Activated CD4-positive, alpha-beta T cell treated with anti-CD3 and anti-CD28 coated beads, Interleukin-2, amount 50 U/mL, for 1 hour (primary cell): Measurements from ENCODE around the gene HSF2BP.
"Not testable (repeated sequence)": the region's sequence is repeated elsewhere in the genome, so short reads cannot be mapped to it uniquely, and the experiment has no call there.

Source experiments
- DNase-seq: peaks from one replicate; pipeline ENCODE4 v3.0.0-alpha.2; 2020

Gene HSF2BP

GRCh38 chr21:43659136-43660000 is at the start of gene HSF2BP, which contains the start of gene RRP1B:
TSS of gene HSF2BP (minus strand) at chr21:43659488. CDS start at chr21:43658096, 1,392 bp downstream.
TSS of gene RRP1B (plus strand) at chr21:43659560. CDS start at chr21:43659665, 105 bp downstream.
- peak; percentile 78 for DNase-seq

- DNase-seq: no peak
Observed at GRCh38 chr21:43708745-43709381, 49.6 kb upstream of the HSF2BP start.

DNA sequence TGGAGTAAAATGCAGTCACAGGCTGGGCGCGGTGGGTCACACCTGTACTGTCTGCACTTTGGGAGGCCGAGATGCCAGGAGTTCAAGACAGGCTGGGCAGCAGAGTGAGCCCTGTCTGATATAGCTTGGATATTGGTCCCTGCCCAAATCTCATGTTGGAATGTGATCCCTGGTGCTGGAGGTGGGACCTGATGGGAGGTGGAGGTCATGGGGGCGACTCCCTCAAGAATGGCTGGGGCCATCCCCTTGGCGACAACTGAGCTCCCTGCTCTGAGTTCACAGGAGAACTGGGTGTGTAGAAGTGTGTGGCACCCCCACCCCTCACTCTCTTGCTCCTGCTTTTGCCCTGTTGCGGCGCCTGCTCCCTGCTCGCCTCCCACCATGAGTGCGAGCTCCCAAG is 48.2 kb upstream of the HSF2BP start:
- DNase-seq: no peak

DNA sequence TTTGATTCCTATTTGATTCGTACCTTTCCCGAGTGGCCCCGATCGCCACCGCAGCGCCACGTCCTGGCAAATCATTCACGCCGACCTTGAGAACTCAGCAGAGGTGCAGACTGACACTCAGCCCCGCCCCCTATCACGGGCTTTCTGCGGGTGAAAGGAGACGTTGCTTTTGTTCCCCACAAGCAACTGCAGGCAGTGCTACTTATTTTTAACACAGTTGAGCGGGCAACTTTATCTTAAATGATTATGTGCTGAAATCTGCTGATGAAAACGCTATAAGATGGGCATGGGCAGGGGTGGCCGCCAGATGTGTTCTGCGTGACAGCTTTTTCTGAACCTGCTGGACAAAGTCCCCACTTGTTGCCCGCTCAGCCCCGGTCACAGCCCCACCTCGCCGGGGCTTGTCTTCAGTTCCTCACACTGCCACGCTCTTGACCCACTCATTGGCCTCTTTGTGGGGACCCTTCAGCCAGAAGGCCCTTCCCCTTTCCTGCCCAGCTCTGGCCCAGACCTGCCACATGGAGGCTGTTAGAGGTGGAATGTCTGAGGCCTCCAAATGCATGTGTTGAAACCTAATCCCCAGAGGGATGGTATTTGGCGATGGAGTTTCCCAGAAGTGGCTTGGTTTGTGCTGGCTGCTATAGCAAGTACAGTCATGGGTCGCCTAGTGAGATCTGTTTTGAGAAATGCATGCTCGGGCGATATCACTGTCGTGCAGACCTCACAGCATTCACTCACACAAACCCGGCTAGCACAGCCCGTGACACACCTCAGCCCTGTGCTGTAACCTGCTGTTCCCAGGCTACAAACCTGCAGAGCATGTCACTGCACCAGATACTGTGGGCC is 44.0 kb upstream of the HSF2BP start:
- peak; percentile 25 for DNase-seq

DNA sequence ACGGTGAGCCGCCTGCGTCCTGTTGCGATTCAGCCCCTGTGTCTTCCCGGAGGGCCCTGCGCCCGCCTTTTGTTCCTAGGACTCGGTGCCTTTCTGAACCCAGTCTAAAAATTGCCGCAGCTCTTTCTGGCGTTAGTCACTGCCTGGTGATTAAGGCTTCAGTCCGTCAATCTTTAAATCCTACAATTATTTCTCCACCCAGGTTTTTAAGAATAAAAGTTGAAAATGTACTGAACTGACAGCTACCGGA is 43.4 kb upstream of the HSF2BP start:
- DNase-seq: no peak

DNA sequence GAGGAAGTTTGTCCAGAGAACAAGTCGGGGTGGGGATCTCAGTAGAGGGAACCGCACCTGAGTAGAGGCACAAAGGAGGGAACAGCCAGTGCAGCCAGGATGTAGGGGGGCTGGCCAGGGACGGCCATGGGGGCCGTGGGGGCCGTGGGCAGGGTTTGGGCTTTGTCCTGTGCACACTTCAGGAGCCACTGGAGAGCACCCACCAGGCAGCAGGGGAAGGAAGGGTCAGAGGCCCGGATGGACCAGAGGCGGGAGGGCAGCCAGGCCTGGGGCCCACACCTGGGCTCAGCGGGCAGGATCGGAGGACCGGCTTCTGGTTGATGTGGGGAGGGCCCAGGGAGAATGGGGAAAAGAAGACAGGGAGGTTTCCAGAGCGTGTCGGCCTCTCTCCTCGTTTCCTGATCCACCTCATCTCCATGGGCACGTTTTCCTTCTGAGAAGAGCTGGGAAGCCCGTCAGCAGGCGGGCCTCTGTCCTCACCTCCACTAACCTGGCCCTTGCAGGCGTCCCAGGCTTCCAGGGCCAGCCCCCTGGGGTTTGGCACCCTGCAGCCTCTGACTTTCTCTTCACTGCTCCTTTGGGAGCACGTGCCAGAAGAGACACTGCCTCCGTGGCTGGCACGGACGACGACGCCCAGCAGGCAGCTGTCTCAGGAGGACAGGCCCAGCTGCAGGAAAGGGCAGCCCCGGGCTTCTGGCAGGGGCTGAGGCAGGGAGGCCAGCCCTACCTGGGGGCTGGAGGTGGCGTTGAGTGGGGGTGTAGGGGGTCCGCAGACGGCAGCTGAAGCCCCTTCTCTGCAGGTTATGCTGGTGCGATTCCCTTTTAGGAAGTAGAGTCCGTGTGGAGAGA is 42.9 kb upstream of the HSF2BP start:
- DNase-seq: no peak

DNA sequence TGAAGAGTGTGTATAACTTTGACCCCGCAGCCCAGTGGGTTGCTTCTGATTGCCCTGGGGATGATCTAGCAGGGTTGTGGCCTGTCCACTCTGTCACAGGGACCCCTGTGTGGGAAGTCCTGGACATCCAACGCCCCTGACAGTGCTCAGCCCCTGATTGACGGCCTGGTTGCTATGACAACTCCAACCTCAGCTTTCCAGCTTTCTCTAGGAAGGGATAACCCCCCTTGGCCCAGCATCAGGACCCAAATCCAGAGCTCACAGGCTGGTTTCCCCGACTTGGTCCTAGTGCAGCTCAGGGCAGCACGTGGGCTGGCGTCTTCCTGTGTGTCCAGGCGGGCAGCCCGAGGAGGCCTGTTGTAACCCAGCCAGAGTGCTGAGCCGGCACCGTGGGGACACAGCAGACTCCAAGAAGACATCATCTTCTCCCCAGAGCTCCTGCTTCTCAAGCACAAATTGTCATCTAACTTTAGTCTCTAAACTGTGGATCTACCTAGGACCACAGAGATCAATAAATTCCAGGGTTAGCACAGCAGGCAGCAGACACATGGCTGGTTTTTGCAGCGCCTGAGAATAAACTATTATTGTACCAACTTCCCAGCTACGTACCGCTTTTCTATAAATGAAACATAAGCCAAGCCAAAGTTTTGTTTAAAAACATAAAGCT is 40.8 kb upstream of the HSF2BP start:
- no peak for DNase-seq

DNA sequence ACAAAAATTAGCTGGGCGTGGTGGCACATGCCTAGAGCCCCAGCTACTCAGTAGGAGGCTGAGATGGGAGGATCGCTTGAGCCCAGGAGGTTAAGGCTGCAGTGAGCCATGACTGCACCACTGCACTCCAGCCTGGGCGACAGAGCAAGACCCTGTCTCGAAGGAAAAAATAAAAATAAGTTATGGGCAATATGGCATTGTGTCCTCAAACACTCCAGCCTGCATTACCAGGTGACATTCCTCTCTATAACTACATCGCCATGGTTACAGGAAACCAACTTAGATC is 40.1 kb upstream of the HSF2BP start:
- not testable (repeated sequence) for DNase-seq

DNA sequence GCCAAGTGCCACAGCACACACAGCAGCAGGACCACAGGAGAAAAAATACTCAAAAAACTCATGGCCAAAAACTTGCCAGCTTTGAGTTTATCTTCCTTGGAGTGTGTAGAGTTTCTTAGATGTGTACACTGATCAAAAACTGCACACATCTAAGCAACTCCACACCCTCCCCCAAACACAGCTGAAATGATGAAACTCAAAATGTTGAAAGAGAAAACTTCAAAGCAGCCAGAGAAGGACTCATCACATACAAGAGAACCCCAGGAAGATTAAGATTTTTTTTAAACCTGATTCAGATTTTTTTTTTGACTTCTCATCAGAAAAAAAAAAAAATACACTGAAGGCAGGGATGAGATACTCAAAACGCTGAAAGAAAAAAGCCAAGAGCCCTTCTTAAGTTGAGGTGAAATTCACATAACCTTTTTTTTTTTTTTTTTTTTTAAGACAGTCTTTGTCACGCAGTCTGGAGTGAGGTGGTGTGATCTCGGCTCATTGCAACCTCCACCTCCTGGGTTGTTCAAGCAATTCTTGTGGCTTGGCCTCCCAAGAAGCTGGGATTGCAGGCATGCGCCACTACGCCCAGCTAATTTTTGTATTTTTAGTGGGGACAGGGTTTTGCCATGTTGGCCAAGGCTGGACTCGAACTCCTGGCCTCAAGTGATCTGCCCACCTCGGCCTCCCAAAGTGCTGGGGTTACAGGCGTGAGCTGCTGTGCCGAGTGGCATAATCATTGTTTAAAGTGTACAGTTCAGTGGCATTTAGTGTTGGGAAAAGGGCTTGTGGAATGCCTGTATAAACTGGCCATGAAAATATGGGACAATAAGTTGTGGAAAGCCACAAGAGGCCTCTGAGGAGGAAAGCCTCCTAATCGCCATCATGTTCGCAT is 38.7 kb upstream of the HSF2BP start:
- no peak for DNase-seq

DNA sequence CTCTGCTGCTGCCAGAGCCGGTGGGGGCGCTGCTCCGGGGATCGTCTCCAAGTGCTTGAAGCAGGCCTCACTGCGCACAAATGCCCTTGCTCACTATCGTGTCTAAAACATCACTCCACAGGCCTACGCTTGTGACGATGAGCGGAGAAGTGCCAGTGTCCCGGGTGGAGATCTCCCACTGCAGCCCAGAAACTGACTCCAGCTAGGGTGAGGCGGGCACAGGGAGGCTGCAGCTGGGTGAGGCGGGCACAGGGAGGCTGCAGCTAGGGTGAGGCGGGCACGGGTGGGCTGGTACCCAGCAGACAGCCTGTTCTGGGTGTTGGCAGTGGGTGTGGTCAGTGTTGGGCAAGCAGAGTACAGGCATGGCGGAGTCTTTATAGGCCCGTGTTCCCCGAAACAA is 36.9 kb upstream of the HSF2BP start:
- no peak for DNase-seq

GRCh38 chr21:43694437-43695079 is 35.3 kb upstream of the HSF2BP start:
- no peak for DNase-seq

GRCh38 chr21:43693981-43694380 is 34.7 kb upstream of the HSF2BP start:
- no peak for DNase-seq

GRCh38 chr21:43692949-43693348 is 33.7 kb upstream of the HSF2BP start:
- DNase-seq: no peak

DNA sequence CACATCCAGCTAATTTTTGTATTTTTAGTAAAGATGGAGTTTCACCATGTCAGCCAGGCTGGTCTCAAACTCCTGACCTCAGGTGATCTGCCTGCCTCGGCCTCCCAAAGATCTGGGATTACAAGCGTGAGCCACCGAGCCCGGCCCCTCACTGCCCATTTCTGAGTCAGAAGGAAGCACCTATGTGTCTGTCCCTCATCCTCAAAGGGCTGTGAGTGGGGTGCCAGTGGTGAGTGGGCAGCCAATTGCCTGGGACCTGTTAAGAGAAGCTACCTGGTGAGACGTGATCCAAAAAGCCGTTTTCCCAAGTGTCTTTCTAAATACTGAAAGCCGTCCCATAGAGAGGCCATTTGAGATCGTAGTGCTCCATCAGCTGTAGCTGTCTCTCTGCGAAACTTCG is 32.5 kb upstream of the HSF2BP start:
- no peak for DNase-seq

DNA sequence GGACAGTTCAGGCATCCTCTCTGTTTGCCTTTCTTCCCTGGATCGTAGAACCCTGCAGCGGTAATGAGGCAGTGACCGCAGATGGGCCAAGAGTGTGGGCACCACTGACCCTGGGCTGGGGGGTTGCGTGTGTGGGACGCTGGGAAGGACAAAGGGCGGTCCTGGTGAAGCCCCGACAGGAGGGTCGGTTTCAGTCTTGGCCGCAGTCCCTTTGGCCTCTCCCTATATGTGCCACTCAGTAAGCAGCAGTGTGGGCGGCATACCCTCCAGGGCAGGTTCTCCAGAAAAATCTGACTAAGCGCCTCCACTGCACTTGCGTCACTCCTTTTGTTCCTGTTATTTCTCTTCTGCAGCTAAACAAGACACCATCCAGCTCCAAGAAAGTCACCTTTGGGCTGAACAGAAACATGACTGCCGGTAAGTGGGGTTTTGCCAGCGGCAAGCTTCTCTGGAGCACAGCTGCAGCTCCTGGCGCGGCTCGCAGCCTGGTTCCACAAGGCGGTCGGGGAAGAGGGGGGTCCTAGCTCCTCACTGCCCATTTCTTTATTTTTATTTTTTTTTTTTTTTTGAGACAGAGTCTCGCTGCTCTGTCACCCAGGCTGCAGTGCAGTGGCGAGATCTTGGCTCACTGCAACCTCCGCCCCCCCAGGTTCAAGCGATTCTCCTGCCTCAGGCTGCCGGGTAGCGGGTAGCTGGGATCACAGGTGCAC is 32.0 kb upstream of the HSF2BP start:
- DNase-seq: no peak

- no peak for DNase-seq
Observed at GRCh38 chr21:43690346-43690745, 31.1 kb upstream of the HSF2BP start.

DNA sequence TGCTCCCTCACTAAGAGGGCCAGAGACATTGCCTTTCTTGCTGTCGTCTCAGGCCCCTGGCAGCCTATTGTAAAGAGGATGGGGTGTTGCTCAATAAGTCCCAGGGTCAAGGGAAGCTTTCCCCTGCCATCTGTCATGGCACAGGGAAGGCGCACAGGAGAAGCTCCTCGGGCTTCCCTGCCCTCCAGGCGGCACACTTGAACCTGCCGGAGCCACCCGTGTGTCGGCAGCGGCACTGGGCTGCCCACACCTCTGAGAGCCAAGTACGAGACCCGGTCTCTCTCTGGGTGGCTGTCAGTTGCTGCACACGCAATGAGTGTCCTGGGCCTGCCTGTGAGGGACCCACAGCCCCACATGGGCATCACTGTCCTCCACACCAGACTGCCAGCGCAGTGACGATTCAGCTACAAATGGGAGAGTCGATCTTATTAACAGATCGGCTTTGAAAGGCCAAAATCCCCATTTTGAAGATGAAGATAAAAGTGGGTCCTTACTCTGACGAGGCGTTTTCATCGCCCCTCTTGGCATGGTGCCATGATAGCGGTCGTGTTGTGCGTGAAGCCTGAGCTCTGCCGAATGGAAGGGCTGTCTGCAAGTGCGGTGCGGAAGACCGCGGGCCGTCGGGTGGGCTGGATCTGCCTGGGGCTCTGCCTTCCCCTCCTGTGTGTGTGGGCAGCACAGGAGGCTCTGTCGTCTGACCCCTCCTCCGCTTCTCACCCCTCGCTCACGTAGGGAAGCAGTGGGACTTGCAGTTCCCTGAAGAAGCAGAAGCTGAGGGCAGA is 30.5 kb upstream of the HSF2BP start:
- DNase-seq: no peak

DNA sequence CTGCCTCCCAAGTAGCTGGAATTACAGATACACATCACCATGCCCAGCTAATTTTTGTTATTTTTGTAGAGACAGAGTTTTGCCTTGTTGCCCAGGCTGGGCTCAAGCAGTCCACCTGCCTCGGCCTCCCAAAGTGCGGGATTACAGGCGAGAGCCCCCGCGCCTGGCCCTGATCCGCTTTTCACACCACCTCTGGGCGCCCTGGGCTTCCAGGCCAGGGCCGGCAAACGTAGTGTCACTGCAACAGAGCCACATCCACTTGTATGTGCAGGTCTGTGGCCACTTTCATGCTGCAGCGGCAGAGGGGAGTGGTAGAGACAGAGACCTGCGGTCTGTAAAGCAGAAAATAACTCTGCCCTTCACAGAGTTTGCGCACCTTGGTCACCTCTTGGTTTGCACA is 29.6 kb upstream of the HSF2BP start:
- DNase-seq: no peak
